ENCODE measurements around the gene KMT2D.

Gene KMT2D

DNA sequence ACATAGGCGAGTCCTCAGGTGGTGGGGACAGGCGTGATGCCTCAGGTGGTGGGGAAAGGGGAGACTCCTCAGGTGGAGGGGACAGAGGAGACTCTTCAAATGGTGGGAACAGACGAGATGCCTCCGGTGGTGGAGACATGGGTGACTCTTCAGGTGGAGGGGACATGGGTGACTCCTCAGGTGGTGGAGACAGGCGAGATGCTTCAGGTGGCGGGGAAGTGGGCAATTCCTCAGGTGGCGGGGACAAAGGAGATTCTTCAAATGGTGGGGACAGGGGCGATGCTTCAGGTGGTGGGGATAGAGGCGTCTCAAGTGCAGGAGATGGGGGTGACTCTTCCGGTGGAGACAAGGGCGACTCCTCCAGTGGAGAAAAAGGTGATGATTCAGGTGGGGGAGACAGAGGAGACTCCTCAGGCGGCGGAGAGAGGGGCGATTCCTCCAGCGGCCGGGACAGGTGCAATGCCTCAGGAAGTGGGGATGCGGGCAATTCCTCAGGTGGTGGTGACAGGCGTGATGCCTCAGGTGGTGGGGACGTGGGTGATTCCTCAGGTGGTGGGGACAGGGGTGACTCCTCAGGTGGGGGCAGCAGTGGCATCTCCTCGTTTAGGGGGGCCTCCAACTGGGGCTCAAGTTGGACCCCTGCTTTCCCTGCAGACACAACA, 8.7 kb downstream of the KMT2D start:
- DNase-seq (ENCODE audit: low read depth) = no peak

DNA sequence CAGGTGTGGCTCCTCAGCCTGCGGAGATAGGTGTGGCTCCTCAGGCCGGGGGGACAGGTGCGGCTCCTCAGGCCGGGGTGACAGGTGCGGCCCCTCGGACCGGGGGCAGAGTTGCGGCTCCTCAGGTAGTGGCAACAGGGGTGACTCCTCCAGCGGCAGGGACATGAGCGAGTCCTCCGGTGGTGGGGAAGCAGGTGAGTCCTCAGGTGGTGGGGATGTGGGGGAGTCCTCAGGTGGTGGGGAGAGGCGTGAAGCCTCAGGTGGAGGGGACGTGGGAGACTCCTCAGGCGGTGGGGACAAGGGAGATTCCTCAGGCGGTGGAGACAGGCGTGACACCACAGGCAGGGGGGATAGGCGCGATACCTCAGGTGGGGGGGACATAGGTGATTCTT, 9.2 kb downstream of the KMT2D start:
- no peak for DNase-seq (ENCODE audit: low read depth)

DNA sequence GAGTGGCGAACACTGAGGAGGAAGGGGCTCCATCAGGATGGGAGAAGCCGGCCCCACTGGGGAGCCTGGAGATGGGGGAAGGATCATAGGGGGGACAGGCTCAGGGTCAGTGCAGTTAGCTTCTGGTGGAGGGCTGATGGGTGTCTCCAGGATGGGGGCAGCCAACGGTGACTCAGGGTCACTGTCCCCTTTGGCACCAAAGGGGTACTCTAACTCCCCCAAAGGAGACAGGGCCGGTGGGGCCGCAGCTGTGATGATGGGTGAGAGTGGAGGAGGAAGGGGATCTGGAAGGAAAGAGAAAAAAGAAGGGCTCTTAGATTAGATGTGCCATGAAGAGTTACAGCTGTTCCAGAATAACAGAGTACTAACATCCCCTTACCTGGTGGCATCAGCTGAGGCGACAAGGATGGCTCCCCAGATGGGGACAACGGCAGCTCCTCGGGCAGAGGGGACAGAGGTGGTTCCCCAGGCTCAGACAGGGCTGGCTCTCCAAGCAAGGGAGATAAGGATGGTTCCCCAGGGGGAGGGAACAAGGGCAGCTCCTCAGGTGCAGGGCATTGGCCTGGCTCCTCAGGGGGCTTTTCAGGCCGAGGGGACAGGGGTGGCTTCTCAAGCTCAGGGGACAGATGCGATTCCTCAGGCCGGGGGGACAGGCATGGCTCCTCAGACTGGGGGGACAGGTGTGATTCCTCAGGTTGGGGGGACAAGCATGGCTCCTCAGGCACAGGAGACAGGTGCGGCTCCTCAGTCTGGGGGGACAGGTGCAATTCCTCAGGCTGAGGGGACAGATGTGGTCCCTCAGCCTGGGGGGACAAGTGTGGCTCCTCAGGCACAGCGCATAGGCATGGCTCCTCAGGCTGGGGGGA, 9.9 kb downstream of the KMT2D start:
- no peak for DNase-seq (ENCODE audit: low read depth)

DNA sequence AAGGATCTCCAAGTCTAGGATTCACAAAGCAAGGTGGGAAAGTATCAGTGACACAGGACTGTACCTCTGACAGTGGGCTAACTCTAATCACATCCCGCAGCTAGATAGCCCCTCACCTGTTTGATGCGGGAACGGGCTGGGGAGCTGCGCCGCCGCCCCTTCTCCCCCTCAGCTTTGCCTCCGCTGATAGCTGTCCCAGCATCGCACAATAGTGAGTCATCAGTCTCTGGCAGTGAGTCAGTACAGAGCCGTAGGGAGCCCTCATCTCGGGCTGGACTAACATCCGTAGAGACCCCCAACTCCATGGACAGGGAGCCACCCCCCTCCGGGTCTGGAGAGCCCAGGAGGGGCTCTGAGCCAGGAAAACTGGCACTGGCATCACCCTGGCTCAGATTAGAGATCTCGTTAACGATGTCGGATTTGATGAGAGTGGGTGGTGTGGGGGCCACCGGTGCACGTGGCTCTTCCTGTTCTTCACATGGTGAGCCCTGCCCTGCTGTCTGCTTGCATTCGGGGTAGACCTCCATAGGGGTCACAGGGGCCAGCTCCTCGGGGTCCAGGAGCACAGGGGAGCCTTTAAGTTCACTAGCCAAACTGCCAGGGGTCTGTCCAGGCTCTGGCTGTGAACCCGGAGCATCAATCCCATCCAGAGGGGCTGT, 10.9 kb downstream of the KMT2D start:
- DNase-seq (ENCODE audit: low read depth) = peak; percentile 40

DNA sequence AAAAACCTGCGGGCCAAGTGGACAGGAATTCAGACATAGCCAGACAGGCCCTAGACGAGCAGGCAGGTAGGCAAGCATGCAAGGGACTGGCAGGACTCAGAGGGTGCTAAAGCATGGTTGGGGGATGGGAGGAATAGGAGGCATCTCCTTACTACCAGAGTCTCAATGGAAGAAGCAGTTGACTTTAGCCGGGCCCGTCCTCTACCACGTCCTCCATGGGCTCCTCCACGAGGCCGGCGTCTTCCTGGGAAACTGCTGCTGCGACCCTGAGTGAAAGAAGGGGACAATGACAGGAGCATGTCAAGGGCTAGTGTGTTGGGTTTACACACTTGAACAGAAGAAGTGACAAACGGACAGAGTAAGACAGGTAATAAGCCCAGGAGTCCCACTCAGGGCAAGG, 11.6 kb downstream of the KMT2D start:
- DNase-seq (ENCODE audit: low read depth) = no peak

DNA sequence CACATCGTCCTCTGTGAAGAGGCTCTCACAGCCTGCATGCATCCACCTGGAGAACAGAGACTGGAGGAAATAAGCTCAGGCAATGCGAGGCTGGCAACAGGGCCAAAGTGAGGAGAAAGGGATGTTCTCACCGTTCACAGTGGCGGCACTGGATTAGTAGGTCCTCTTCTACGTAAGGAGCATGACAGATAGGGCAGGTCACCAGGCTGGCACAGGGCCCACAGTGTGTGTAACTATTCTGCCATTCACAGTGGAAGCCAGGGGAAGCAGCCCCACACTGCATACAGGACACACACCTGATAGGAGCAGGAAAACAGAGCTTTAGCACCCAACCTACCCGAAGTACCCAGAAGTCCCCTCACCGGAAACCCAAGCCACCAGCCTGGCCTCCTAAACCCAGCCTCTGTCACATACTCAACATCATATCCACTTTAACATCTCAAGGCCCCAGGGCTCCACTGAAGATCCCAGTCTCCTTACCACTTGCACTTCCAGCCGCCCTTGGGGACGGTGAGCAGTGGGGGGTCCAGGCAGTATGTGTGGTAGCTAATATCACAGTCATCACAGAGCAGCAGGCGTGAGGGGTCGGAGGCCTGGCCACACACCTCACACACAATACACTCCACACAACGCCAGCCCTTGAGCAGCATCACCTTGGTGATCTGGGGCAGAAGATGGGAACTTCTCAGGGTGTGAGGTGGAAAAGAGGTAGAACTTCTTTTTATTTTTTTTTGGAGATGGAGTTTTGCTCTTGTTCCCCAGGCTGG, 14.3 kb downstream of the KMT2D start:
- no peak for DNase-seq (ENCODE audit: low read depth)

DNA sequence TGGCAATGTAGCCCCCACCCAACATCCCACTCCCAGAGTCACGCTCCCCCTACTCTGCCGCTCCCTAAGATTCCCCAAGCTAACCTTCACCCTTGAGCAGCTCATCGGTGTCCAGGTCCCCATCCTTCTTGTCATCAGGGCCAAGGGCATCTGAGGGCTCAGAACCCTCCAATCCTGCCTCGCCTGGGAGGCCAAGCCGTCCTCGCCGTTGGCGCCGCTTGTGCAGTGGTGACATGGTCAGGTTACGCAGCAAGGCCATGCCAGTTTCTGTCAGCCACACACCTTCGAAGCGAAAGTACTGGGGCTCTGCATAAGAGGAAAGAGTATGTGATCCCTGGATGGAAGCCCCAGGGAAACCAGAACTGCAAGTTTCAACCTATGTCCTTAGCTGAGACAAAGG, 15.9 kb downstream of the KMT2D start:
- DNase-seq (ENCODE audit: low read depth) = no peak

DNA sequence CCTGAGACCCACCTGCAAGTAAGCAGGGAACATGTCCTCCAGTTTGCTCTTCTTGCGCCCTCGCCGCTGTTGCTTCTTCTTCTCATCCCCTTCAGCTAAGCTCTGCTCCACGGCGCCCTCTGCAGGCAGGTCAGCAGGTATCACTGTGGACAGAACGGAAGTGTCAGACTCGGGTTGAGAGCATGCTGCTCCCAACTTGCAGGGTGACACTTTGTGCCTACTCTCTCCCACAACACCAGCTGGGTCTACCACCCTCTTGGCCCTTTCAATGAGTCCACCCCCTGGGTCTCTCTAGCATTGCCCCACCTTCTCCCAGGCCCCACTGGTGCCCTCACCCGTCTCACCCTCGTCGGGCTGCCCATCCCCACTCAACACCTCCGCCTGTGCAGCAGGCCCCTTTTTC, 16.7 kb downstream of the KMT2D start:
- no peak for DNase-seq (ENCODE audit: low read depth)

DNA sequence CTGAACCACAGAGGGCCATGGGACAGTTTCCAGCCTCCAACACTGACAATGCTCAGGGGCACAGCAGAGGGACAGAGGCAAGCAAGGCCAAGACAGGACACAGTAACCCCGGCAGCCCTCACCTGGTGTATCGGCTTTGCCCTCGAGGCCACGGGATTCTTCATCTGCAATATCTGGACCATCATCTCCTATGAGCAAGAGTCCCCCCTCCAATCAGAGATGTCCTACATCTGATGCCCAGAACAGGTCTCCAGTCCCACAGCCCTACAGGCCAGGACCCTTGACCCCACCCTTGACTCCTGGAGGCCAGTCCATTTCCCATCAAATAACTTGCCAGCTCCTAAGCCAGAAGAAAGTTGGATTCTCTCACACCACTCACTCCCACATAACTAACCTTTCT, 17.4 kb downstream of the KMT2D start:
- DNase-seq (ENCODE audit: low read depth) = no peak

DNA sequence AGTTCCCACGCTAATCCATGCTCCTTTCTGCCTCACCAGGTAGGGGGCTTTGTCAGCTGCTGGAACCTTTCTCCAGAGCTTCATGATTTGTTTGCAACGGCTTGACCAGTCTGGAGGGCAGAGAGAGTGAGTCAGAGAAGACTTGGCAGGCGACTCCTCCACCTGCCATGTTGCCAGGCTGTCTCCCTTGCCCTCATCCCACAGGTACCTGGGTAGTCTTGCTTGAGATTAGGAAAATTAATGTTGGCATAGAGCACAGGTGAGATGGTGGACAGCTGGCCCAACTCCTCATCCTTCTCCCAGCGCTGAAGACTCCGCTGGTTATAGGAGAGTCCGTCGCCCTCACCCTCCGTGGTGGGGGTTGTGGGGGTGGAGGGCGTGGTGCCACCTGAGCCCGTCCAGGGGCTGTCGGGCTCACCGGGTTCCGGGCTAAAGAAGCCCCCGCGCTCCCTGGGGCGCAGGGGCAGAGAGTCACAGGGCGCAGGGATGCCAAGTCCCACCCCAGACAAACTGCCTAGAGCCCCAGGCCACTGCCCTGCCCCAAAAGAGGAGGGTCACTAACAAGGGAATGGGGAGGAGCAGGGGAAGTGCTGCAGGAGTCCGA, 18.6 kb downstream of the KMT2D start:
- no peak for DNase-seq (ENCODE audit: low read depth)

DNA sequence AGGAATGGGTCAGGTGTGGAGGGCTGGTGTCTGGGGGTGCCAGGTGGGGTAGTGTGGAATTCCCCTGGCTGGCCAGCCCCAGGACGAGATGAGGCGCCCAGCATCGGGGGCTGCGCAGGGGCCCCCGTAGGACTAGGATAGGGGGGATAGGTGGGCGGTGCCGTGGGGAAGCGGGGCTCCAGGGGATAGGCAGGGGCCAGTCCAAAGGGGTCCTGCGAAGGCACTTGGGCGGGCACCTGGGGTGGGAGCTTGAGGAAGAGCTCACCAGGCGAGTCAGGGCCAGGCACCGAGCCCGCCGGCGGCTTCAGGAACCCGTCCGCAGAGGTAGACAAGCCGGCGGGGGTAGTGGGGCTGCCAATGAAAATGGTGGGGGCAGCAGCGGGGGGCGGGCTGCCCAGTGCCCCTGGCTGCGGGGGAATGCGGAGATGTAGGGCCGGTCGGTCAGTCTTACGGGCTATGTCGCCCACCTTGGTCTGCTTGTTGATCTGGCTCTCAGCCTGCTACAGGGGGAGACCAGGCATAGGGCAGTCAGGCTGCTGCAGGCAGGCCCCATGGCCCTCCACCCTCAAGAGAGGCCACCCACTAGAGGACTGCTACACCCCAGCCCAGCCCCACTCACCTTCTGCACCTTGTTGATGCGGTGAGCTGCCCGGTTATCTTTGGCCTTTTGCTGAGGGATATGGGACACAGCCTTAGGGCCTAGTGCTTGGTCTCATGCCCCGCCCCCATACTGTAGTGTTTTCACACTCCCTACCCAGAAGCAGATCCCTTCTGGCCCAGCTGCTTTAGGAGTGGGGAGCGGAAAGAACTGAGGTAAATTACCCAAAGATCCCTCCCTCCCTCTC, 19.3 kb downstream of the KMT2D start:
- no peak for DNase-seq (ENCODE audit: low read depth)

DNA sequence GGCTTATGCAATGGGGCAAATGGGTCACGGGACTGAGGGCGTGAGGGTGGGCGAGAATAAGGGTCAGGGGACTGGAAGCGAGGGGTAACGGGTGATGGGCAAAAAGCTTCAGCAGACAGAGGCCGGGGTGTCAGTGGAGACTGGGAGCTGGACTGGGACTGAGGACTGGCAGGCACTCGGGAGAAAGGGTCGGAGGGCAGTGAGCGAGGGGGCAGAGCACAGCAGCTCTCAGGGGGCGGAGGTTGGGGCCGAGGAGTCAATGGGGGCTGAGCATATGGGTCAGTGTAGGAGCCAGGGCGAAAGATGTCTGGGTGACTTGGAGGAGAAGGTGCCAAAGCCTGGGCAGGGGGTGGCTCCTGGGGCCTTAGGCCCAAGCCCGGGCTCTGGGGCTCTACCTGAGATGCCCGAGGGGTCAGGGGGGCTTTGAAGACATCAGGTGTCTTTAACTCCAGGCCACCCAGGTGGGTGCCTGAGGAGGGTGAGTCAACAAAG, 20.2 kb downstream of the KMT2D start:
- DNase-seq (ENCODE audit: low read depth) = no peak

DNA sequence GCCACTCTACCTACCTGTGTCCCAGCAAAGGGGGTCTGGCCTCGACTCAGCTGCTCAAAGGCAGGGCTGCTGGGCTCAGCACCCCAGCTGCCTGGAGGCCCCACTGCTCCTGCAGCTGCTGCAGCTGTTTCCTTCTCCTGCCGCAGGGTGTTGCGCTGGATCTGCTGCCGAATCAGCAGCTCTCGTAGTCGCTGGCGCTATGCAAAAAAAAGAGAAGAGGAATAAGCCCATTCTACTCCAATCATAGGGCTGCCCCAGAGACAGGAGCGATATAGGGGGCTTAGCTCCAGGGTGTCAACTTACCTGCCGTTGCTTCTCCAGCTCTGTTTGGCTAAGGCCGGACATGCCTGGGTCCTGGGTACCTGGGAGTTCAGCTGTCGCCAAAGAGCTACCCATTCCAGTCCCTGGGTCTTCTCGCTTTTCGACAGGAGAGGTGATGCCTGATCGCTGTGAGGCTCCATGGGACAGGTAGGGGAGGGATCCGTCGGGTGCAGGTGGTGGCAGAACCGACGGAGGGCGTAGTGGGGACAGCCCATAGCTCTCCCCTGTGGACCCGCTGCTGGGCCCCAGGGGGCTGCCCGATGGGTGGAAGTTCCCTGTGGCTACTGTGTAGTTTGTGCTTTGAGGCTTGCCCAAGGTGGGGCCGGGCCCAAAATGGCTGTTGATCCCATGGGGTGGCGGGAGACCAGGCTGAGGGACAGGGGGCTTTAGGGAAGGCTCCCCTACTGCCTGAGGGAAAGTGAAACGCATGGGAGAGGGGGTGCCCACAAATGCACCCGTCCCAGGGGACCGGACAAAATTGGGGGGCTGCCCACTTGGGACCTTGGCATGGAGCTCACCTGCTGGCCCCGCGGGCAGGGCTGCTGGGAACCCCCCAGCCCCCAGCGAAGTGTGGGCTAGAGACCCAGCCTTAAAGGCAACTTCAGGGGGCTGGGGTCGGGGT, 20.9 kb downstream of the KMT2D start:
- no peak for DNase-seq (ENCODE audit: low read depth)

DNA sequence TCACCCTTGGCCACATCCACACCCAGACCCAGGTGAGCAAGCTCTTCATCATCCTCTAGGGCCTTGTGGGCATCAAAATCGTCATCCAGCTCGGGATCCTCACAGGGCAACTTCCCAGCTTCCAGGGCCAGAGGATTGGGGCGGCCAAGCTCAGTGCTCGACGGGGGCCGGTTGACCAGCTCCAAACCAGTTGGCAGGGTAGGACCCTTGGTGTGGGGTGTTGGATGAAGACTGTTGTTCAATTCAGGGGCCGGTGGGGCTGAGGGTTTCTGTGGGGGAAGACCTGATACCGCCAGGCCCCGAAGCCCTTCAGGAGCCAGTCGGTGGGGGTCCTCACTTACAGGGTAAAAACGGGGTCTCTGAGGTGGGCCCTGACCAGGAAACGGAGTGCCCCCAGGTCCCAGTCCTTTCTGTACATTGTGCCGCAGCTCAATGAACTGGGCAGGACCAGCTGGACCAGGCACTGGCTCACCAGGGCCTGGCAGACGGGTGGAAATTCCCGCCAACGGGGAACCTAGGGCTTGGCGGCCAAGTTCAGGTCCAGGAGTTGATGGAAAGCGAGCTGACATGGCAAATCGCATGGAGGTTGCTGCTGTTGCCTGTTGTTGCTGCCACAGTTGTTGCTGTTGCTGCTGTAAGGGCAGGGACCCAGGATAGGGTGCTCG, 22.2 kb downstream of the KMT2D start:
- no peak for DNase-seq (ENCODE audit: low read depth)

DNA sequence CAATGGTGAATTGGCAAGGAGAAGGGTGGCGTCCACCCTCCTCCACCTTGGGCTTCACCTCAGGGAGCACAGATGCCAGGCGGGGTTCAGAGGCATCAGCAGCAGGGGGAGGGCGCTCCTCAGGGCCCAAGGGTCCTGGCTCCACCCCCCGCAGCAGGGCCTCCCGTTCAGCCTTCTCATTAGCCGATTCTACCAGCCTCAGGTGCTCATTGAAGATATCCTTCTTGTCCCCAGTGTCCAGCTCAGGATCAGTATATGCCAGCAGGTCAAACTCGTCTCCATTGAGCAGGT, 22.7 kb downstream of the KMT2D start:
- DNase-seq (ENCODE audit: low read depth) = no peak

DNA sequence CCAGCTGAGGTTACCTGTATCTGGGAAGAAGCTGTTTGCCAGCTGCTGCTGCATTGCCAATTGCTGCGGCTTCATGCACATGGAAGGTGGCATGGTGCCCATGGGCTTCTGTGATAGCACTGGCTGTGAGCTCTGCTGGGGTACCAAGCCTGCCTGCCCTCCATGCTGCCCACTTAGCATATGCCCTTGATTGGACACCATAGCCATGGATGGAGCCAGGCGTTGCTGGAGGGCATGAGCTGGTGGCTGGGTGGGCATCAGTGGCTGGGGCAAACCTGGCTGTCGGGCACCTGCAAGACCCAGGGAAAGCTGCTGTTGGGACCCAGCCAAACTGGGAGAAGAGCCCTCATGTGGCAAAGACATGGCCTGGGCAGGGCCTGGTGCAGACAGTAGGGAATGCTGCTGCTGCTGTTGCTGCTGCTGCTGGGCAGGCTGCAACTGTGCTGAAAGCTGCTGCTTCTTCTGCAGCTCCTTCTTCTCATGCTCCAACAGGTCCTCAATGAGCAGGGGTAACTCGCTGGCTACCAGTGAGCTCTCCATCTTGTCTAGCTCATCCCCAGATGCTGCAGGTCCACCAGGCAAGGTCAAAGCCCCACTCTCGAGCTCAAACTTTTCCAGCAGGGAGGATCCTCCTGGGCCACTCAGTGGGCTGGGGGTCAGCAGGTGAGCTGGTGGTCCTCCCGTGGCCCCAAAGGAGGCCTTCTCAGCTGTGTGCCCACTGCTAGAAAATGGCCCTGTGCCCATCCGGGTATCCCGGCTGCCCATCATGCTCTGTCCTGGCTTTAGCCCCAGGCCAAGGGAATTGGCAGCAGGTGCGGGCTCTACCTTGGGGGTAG, 23.3 kb downstream of the KMT2D start:
- DNase-seq (ENCODE audit: low read depth) = no peak

DNA sequence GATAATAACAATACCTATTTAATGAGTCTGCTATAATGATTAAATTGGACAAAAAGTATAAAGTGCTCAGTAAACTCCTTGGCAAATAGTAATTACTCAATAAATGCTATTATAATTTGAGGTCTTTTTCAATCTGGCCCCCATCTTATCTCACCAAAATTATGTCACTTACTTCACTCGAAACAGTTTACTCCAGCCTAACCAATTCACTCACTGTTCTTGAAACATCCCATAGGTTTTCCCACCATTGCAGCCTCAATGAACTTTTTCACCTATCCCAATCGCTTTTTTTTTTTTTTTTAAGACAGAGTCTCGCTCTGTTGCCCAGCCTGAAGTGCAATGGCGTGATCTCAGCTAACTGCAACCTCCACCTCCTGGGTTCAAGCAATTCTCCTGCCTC, 24.6 kb downstream of the KMT2D start:
- no peak for DNase-seq (ENCODE audit: low read depth)

DNA sequence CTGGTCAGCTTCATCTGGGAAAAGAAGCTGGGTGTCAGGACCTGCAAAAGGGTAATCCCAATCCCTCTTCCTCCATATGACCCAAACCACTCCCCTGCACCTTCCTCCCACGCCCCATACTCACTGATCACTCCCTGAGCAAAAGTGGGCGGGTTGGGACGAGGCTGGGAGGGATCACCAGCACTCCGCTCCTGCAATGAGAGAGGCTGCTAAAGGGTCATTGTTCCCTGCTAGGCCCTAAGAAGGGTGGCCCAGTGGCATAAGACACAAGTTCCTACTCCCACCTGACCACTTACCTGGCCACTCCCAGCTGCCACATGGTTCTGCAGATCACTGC, 26.3 kb downstream of the KMT2D start:
- no peak for DNase-seq (ENCODE audit: low read depth)
